Common myeloid progenitor, CD34-positive (primary cell): ENCODE results near the gene PLCD3.

ENCODE experiments used
- CTCF ChIA-PET: fragments of 350-600 bp; sonication (Branson Sonifier 250); formaldehyde crosslinking; loops from one replicate; lab custom pipeline; 2021; ENCODE audit warnings: antibody characterized with exemption; lab: Charles Lee
- POLR2A ChIA-PET: fragments of 350-600 bp; sonication (Branson Sonifier 250); formaldehyde crosslinking; loops from one replicate; lab custom pipeline; 2021; ENCODE audit warnings: antibody characterized with exemption; lab: Charles Lee
- DNase-seq, 3 donors: peaks; one replicate each; pipeline versions ENCODE4 v3.0.0 to v3.0.0-alpha.2; 2013
- H3K27ac ChIP-seq, 2 experiments: 1 replicate in 1 of 2; 2 replicates in 1 of 2; pipeline ENCODE4 v1.7.0; 2013; ENCODE audit warnings: inconsistent platforms in 2 of 2, low read length in 2 of 2, mild to moderate bottlenecking in 2 of 2, low read depth in 1 of 2, moderate library complexity in 1 of 2; ENCODE audit not compliant: severe bottlenecking in 2 of 2, insufficient read depth in 1 of 2, poor library complexity in 1 of 2
- H3K27me3 ChIP-seq, 5 experiments: replicated peaks in 2 of 5; 1 replicate in 3 of 5; 2 replicates in 2 of 5; pipeline versions ENCODE4 v1.6.1 to v1.7.0; 2013; ENCODE audit warnings: low read length in 4 of 5, mild to moderate bottlenecking in 2 of 5, moderate library complexity in 2 of 5, inconsistent platforms in 1 of 5; ENCODE audit not compliant: insufficient read depth in 5 of 5, control insufficient read depth in 4 of 5
- H3K36me3 ChIP-seq, 4 experiments: 1 replicate in 2 of 4; 2 replicates in 2 of 4; pipeline versions ENCODE4 v1.6.1 to v1.7.0; 2013; ENCODE audit warnings: low read length in 3 of 4, control low read depth in 1 of 4, mild to moderate bottlenecking in 1 of 4; ENCODE audit not compliant: control insufficient read depth in 4 of 4, insufficient read depth in 4 of 4
- H3K4me1 ChIP-seq, 4 experiments: 1 replicate in 3 of 4; 2 replicates in 1 of 4; pipeline versions ENCODE4 v1.6.1 to v1.7.1; 2013; ENCODE audit warnings: low read length in 3 of 4, mild to moderate bottlenecking in 3 of 4, control low read depth in 1 of 4, inconsistent platforms in 1 of 4, moderate library complexity in 1 of 4; ENCODE audit not compliant: control insufficient read depth in 4 of 4, insufficient read depth in 4 of 4; ENCODE audit errors: control extremely low read depth in 1 of 4
- H3K4me3 ChIP-seq, 7 experiments: 1 replicate in 4 of 7; 2 replicates in 3 of 7; pipeline versions ENCODE4 v1.5.1 to v1.7.0; 2013; ENCODE audit warnings: mild to moderate bottlenecking in 7 of 7, low read length in 6 of 7, moderate library complexity in 6 of 7, inconsistent platforms in 2 of 7, low read depth in 2 of 7, control low read depth in 1 of 7; ENCODE audit not compliant: insufficient read depth in 4 of 7, control insufficient read depth in 1 of 7; ENCODE audit errors: extremely low read depth in 1 of 7
- H3K9me3 ChIP-seq, 5 experiments: 1 replicate in 4 of 5; 2 replicates in 1 of 5; pipeline versions ENCODE4 v1.6.1 to v1.7.1; 2013; ENCODE audit warnings: low read length in 4 of 5, mild to moderate bottlenecking in 2 of 5, inconsistent platforms in 1 of 5, low read depth in 1 of 5, moderate library complexity in 1 of 5; ENCODE audit not compliant: control insufficient read depth in 4 of 5, insufficient read depth in 2 of 5; ENCODE audit errors: control extremely low read depth in 1 of 5
- WGBS: methylation state at CpG from one replicate; pipeline ENCODE4 v1.1.5; 2013; ENCODE audit not compliant: insufficient coverage; 5-methylcytosine and 5-hydroxymethylcytosine counted together

The PLCD3 gene

GRCh38 chr17:45086391-45086790 lies 45.9 kb downstream of the PLCD3 start:
- 100% methylated on average over 3 of the region's 4 CpGs for WGBS
- POLR2A ChIA-PET = no interaction called here
- H3K9me3 ChIP-seq = no peaks in the 10 kb centered on the region
- H3K4me1 ChIP-seq = peaks cover 0 to 14% (median 0%) of the 10 kb centered on the region in 4 experiments
- no peak for DNase-seq
- no peak overlapping the region for H3K27ac ChIP-seq
- H3K36me3 ChIP-seq = peaks cover 26 to 81% (median 60%) of the 10 kb centered on the region in 4 experiments
- CTCF ChIA-PET = interaction anchor here (1.5 kb wide), 2 partner anchors 10 to 13 kb away, joined by 4 to 5 read pairs; no protein-coding TSS in a partner anchor
- no peaks in the 10 kb centered on the region for H3K27me3 ChIP-seq
- no peak overlapping the region for H3K4me3 ChIP-seq

GRCh38 chr17:45081047-45081703 lies 51.1 kb downstream of the PLCD3 start:
- Histone ChIP-seq H3K4me1 (peaks cover 3 to 29% (median 20%) of the 10 kb centered on the region in 4 experiments), H3K4me3 (no peak overlapping the region), H3K27me3 (no peaks in the 10 kb centered on the region), H3K36me3 (peaks cover 20 to 51% (median 34%) of the 10 kb centered on the region in 4 experiments), H3K27ac (no peak overlapping the region), H3K9me3 (no peaks in the 10 kb centered on the region)
- WGBS = 98% methylated on average over 4 of the region's 6 CpGs
- no peak for DNase-seq
- ChIA-PET POLR2A (no interaction called here), CTCF (no interaction called here)

DNA sequence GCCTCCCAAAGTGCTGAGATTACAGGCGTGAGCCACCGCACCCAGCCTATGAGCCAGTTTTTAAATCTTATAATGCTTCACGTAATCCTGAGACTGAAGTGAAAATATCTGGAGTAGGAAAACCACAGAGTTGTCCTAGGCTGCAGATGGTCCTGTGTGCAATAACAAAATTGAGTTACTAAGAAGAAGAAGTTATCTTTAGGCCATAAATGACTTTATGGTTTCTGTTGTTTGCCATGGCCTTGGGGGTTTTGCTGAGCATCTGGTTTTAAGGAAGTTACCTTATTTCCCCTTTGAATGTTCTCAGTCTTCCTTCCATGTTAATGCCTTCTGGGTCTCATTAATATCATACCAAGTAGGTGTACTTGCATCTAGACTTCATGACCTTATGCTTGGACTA lies 54.7 kb downstream of the PLCD3 start:
- peak; percentile 25 to 86 (median 83) for DNase-seq
- Histone ChIP-seq H3K4me3 (peak overlapping the region in 2 of 7 experiments; percentile 1 to 19), H3K4me1 (peaks cover 3 to 39% (median 21%) of the 10 kb centered on the region in 4 experiments), H3K27me3 (no peaks in the 10 kb centered on the region), H3K27ac (peak overlapping the region; percentile 25 to 36), H3K36me3 (peaks cover 14 to 53% (median 30%) of the 10 kb centered on the region in 4 experiments), H3K9me3 (no peaks in the 10 kb centered on the region)
- POLR2A ChIA-PET = interaction anchor here (0.6 kb wide), 1 partner anchor 31 kb away, joined by 3 read pairs; no protein-coding TSS in a partner anchor
- WGBS = 61% methylated on average over 3 of the region's 3 CpGs
- CTCF ChIA-PET = interaction anchor here (1.3 to 1.5 kb wide), 2 partner anchors 16 to 21 kb away, joined by 4 to 5 read pairs; partner anchors contain the start of gene NMT1

DNA sequence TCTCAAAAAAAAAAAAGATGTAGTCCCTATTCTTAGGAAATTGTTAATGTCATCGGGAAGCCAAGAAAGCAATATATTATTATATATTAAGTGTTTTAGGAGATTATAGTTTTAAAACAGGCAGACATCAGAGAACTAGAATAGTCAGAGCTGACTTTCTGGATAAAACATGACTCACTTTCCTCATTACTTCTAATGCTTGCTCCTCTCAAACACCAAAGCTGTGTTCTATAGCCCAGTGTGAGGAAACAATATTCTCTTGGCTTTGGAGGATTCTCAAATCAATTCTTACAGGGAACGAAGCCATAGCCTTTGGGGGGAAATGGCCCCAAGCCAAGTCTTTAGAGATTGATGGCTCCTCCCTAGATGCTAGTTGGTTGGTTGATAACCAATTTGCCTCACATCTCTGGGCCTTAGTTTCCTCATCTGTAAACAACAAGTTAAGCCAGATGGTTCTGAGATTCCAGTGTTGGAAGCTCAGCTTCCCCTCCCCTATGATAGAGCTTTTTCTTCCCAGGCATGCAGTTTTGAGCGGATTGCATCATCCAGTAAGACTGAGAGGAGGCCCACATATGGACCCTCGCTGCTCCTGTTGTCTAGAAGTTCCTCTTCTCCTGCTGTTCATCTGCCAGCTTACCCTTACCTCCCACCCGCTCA lies 58.8 kb downstream of the PLCD3 start:
- DNase-seq = no peak
- CTCF ChIA-PET = interaction anchor here (0.9 to 1.6 kb wide), 3 partner anchors 10 to 26 kb away, joined by 3 to 5 read pairs (median 4); no protein-coding TSS in a partner anchor
- H3K9me3 ChIP-seq = no peaks in the 10 kb centered on the region
- 94% methylated on average over 3 of the region's 5 CpGs for WGBS
- no peaks in the 10 kb centered on the region for H3K27me3 ChIP-seq
- no peak overlapping the region for H3K4me3 ChIP-seq
- H3K4me1 ChIP-seq = peaks cover 3 to 34% (median 24%) of the 10 kb centered on the region in 4 experiments
- H3K36me3 ChIP-seq = peaks cover 15 to 37% (median 21%) of the 10 kb centered on the region in 4 experiments
- no peak overlapping the region for H3K27ac ChIP-seq
- POLR2A ChIA-PET = no interaction called here

DNA sequence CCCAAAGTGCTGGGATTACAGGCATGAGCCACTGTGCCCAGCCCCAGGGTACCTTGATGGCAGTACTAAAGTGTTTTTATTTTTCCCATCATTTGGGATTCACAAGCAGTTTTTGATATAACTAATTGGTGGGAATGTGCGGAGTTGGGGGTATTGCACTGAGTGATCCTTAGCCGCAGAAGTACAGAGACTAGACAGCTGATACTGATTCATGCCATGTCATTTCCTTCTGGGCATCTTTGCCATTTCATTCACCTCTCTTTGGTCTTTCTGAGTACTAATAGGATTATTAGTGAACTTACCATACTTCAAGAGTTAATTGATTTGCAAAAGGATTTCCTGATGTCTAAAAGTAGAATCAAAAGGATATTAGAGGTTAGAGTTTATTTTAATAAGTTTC lies 61.5 kb downstream of the PLCD3 start:
- no peak overlapping the region for H3K27ac ChIP-seq
- ChIA-PET POLR2A (interaction anchor here (2.0 kb wide), 1 partner anchor 9 kb away, joined by 9 read pairs; the partner anchor contains the start of gene NMT1), CTCF (interaction anchor here (1.0 to 1.6 kb wide), 2 partner anchors 37 to 159 kb away, joined by 3 read pairs; no protein-coding TSS in a partner anchor)
- peaks cover 18 to 37% (median 27%) of the 10 kb centered on the region in 4 experiments for H3K36me3 ChIP-seq
- no peaks in the 10 kb centered on the region for H3K9me3 ChIP-seq
- 64% methylated on average over 2 of the region's 2 CpGs for WGBS
- peak in 2 of 3 donors; percentile 21 to 35 for DNase-seq
- H3K4me3 ChIP-seq = no peak overlapping the region
- peaks cover 0 to 9% (median 3%) of the 10 kb centered on the region in 4 experiments for H3K4me1 ChIP-seq
- H3K27me3 ChIP-seq = no peaks in the 10 kb centered on the region

GRCh38 chr17:45070001-45070400 lies 62.3 kb downstream of the PLCD3 start:
- 100% methylated on average over 6 of the region's 8 CpGs for WGBS
- Histone ChIP-seq H3K9me3 (no peaks in the 10 kb centered on the region), H3K27ac (no peak overlapping the region), H3K27me3 (no peaks in the 10 kb centered on the region), H3K4me1 (peaks cover 0 to 10% (median 3%) of the 10 kb centered on the region in 4 experiments), H3K4me3 (no peak overlapping the region), H3K36me3 (peaks cover 18 to 38% (median 28%) of the 10 kb centered on the region in 4 experiments)
- DNase-seq = no peak
- CTCF ChIA-PET = interaction anchor here (0.5 to 1.1 kb wide), 3 partner anchors 14 to 160 kb away, joined by 3 to 5 read pairs (median 3); no protein-coding TSS in a partner anchor
- POLR2A ChIA-PET = no interaction called here
